NCI-H2029 (cell line): ENCODE measurements around the gene NRP2.

Experiments
- DNase-seq: peaks from one replicate; lab custom pipeline; 2025; lab: John Stamatoyannopoulos, UW

NRP2 gene

DNA sequence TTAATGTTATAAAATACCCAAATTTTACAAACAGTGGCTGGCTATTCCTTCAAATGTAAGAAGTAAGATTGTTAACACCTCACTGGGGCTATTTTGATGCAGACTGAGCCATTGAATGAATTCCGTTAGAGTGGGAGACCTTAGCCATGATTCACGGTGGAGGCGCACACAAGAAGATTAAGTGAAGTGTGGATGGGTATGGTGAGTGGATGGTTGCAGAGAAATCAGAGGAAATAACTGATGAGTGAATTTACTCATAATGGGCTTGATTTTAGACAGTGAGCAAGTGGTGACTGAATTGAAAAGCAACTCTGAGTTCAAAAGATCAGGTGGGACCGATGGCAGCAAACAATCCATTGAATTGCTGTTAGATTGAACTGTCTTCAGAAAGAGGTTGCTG is 75.0 kb downstream of the NRP2 start:
- no peak for DNase-seq

DNA sequence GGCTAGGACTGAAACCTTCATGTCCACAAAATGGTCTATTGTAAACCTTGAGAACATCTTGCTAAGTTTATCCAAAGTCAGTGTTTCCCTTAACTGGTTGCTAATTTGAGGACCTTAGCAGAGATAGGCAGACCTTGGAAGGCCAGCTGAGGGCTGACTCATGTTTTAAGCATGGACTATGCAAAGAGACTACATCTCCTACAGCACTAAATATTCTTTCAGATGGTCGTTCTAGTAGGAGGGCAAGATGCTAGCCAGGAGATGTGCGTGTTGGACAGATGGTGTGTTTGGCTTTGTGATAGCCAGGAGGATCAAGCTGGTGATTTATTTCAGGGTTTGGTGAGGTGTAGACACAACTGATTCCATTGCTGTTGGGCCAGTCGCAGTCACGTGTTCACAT is 75.8 kb downstream of the NRP2 start:
- no peak for DNase-seq

GRCh38 chr2:205758500-205758899 is 76.2 kb downstream of the NRP2 start:
- DNase-seq = no peak

DNA sequence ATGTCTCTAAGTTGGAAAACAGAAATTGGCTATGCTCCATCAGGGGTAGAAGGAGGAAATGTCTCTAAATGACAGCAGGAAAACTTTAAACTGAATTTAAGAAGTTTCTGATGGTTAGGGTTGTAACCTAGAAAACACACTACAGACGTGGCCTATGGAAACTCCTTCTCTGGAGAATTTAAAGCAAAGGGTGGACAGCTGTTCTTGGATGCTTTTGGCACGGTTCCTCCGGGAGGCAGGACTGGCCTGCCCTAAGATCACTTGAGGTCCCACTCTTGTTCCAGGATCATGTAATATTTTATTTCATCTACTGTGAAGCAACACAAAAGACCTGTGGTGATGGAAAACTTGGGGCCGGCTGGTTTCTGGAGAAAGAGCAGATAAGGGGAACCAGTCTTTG is 77.0 kb downstream of the NRP2 start:
- no peak for DNase-seq

- no peak for DNase-seq
Observed at GRCh38 chr2:205759732-205760131, 77.4 kb downstream of the NRP2 start.

DNA sequence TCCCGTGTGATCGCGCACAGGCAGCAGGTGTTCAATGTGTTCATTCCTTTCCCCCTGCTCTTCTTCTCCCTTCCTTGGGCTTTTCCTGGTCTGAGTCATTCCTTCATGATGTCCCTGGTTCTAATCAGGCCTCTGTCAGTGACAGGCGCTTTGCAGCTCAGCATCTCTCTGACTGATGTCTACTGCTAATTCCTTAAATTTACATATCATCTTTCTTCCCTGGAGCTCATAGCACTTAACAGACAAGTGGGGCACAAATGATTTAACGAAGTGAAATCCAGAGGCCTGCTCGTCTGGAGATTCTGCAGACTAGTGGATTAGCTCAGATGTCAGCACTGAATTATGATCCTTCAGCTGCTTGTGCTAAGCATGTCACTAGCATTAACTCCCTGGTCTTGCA is 77.9 kb downstream of the NRP2 start:
- DNase-seq = no peak

DNA sequence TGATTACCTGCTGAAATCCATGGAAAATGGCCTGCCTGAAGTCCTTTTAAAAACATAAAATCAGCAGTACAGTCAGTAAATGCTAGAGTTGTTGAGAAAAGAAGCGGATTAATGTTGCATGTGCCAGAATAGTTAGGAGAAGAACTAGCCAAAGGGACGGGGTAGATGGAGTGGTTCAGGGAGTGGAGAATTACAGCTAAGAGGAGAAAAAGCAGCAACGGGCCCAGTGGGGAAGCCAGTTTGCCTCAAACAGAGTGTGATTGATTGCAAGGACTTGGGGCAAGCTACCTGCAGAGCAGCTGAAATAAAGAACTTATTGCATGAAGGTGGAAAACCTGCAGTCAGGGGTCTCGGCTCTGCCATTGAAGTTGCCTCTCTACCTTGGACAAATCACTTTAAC is 79.1 kb downstream of the NRP2 start:
- DNase-seq = no peak

GRCh38 chr2:205762881-205763280 is 80.6 kb downstream of the NRP2 start:
- no peak for DNase-seq

GRCh38 chr2:205763708-205764211 is 81.5 kb downstream of the NRP2 start:
- no peak for DNase-seq

- no peak for DNase-seq
Observed at GRCh38 chr2:205764270-205764746, 82.0 kb downstream of the NRP2 start.

GRCh38 chr2:205765151-205765550 is 82.8 kb downstream of the NRP2 start:
- no peak for DNase-seq

DNA sequence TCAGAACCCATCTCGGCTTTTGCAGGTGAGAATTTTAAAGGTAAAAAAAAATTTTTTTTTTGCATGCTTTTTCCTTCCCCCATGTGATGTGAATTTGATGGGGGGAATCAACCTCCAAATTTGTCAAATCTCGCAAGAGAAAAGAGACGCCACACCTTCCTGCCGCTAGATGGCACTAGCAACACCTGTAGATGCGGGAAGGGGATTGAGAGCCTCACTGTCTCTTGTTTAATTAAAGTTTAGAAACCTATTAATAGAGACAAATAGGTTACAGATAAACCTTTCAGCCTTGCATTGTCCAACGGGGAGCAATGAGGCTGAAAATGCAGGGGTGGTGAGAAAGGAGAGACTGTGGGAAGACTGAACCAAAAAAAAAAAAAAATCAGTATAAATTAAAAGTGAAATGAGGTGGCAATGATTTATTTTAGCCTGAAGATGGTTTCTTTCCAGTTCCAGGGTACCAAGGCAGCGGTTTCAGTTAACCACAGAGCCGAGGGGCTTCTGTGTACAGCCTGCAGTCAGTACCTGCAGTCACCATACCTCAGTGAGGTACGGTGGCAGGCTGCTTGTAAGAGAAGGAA is 84.6 kb downstream of the NRP2 start:
- DNase-seq = no peak

DNA sequence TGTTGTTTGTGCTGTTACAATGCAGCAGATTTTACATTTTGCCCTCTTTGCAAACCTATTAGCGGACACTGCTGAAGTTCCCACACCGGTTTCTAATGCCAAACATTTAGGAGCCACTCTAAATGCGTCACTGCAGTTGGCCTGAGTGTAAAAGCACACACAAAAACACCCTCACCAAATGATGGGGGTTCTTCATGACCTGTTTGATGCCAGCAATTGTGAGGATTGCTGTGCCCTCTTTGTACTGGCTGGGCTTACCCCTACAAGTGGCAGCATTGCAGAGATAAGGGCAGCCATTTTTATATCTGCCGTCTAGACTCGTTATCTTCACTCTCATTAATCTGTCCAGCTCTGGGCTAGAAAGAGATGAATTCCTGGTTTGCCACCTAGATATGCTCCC is 85.3 kb downstream of the NRP2 start:
- DNase-seq = no peak

- no peak for DNase-seq
Observed at GRCh38 chr2:205768341-205768740, 86.0 kb downstream of the NRP2 start.

DNA sequence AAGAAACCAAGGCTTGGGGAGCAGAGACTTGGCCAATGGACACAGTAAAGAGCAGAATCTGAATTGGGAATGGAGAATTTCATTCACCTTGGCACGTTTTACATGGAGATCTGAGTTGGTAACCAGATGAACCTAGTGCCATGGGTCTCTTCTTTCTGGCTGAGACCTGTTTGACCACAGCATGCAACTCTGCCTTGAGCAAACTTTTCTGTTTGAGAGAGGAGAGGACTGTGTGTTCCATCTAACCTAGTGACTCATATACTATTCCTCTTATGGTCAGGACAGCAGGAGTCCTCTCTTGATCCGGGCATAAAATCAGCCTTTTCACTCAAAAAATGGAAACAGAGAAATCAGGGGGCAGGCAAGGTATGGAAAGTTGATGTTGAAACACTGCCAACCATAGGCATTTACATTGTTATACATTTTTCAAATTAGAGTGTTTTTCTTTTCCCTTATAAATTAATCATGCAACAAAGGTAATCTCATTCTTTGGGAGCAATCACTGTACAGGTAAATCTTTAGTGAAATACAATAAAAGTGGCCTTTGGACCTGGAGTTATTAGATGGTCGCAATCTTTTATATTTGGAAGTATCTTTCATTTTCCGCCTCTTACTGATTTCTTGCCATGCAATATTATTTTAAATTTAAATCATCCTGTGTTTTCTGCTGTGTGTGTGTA is 86.7 kb downstream of the NRP2 start:
- DNase-seq = no peak

- no peak for DNase-seq
Observed at GRCh38 chr2:205769495-205769850, 87.2 kb downstream of the NRP2 start.

GRCh38 chr2:205769879-205770278 is 87.6 kb downstream of the NRP2 start:
- no peak for DNase-seq

- no peak for DNase-seq
Observed at GRCh38 chr2:205770577-205770976, 88.3 kb downstream of the NRP2 start.

DNA sequence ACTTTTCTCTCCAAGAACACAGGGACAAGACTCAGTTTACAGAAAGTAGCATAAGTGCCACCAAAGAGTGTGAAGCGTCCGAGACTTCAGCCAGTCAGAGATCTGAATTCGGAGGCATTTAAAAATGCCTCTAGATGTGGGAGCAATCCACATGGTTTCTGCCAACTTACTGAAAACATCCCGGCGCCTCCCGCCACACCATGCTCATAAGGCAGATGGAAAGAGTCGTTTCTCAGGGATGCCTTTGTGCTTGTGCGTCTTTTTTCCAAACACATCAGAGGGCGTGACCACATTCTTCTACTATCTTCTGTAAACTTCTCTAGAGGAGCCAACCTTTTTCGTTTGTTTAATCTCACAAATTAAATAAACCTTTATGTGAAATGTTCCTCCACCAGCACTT is 88.7 kb downstream of the NRP2 start:
- no peak for DNase-seq

DNA sequence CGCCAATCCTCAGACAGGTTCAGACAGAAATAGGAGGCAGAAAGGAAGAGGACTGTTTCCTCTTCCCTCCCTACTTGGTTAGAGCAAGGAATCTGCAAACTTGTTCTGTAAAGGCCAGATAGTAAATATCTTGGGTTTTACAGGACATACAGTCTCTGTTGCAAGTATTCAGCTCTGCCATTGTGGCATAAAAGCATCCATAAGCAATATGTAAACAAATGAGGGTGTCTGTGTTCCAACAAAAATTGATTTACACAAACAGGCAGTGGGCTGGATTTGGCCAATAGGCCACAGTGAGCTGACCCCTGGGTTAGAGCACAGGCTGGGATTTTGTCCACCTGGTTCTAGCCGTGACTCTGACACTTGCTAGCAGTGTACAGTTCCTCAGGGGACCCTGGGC is 89.4 kb downstream of the NRP2 start:
- DNase-seq = no peak

GRCh38 chr2:205772983-205773382 is 90.7 kb downstream of the NRP2 start:
- DNase-seq = no peak

DNA sequence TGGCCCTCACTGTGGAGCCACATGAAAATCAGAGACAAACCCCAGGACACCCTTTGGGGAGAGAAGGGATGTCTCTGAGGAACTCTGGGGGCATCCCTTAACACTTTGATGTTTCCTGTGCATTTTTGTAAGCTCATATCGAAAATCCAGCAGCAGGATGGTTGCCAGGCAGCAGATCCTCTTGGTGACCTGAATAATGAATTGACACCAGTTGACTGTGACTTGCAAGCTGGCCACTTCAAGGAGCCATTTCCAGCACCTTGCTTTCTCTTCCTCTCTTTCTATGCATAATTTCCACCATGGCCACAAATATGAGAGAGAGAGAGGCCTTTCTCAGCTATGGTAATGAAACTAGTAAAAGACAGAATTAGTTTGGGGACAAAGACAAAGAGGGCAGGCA is 91.7 kb downstream of the NRP2 start:
- no peak for DNase-seq

DNA sequence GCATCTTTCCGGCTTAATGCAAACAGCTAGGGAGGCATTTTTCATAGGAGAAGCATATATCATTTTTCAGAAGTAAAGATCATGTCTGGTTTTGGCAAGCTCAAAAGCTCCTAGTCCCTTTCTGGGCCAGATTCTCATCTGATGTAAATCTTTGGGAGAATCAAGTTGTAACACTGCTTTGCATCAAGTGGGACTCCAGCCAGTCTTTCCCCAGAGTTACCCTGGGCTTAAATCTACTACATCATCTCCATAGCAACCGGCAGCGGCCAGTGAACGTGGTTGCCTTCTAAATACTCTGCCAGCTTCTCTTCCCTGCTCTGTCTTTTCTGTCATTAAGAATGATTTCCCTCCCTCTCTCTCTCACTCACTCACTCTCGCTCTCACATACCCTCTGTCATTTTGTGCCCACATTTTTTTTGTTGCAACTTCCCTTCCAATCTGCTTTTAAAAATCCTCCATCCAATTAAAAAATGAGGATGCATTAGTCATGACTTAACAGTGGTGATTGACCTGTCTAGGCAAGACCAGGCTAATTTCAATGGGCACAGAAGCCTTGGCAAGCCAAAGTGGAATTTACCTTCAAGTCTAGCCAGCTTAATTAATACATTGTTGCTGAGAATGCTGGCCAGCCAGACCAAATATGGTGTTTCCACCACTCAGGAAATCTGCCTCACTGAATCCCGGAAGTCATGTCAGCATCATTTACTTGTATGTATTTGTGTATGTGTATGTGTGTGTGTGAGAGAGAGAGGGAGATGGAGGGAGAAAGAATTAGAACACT is 93.0 kb downstream of the NRP2 start:
- no peak for DNase-seq
